ENCODE results near the gene SEC16A.

DNA sequence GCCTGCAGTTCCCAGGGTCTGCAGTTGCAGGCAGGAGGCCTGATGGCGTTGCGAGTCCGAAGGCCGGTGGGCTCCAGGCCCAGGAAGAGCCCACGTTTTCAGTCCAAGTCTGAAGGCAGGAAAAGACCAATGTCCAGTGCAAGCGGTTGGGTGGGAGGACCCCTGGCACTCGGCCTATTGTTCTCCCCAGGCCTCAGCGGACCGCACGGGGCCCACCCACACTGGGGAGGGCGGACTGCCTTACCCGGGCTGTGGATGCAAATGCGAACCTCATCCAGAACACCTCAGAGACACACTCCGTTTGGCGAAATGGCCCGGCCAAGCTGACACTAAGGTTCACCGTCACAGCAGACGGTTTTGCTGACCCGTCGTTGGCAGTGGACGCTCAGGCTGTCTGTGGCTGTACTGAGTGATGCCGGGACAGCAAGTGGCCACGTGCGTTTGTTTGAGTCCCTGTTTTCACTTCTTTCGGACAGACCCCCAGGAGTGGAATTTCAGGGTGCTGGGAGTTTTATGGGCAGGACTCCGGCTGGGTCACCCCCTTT is 10.2 kb upstream of the SEC16A start:
- TF ChIP-seq CTCF (IDR thresholded peaks at IDR 0.05): no peak
- no peak for TF ChIP-seq POLR2A (IDR thresholded peaks at IDR 0.05)
